Measurements from ENCODE around the gene SCCPDH.
A peak's percentile ranks its signal among the peaks of the same experiment; 100 is the strongest.

DNA sequence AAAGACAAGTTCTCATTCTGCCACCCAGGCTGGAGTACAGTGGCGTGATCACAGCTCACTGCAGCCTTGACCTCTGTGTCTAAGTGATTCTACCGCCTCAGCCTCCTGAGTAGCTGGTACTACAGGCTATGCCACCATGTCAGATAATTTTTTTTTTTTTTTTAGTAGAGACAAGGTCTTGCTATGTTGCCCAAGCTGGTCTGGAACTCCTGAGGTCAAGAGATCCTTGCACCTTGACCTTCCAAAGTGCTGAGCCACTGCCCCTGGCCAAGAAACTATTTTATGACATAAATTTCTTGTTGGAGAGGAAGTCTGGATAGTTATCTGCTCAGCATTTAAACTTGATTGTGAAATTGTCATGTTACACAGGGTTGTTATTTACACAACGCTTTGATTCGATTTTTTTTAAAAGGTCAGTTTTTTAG is 2.1 kb downstream of the SCCPDH start:
- peak in 1 of 2 donors; percentile 7 for TF ChIP-seq RAD21 (IDR thresholded peaks at IDR 0.05)
- TF ChIP-seq FOXA1 (IDR thresholded peaks at IDR 0.05): peak; percentile 81
- TF ChIP-seq, protein P1, sequence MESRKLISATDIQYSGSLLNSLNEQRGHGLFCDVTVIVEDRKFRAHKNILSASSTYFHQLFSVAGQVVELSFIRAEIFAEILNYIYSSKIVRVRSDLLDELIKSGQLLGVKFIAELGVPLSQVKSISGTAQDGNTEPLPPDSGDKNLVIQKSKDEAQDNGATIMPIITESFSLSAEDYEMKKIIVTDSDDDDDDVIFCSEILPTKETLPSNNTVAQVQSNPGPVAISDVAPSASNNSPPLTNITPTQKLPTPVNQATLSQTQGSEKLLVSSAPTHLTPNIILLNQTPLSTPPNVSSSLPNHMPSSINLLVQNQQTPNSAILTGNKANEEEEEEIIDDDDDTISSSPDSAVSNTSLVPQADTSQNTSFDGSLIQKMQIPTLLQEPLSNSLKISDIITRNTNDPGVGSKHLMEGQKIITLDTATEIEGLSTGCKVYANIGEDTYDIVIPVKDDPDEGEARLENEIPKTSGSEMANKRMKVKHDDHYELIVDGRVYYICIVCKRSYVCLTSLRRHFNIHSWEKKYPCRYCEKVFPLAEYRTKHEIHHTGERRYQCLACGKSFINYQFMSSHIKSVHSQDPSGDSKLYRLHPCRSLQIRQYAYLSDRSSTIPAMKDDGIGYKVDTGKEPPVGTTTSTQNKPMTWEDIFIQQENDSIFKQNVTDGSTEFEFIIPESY (IDR thresholded peaks at IDR 0.05): peak; percentile 66
- TF ChIP-seq, protein P2, sequence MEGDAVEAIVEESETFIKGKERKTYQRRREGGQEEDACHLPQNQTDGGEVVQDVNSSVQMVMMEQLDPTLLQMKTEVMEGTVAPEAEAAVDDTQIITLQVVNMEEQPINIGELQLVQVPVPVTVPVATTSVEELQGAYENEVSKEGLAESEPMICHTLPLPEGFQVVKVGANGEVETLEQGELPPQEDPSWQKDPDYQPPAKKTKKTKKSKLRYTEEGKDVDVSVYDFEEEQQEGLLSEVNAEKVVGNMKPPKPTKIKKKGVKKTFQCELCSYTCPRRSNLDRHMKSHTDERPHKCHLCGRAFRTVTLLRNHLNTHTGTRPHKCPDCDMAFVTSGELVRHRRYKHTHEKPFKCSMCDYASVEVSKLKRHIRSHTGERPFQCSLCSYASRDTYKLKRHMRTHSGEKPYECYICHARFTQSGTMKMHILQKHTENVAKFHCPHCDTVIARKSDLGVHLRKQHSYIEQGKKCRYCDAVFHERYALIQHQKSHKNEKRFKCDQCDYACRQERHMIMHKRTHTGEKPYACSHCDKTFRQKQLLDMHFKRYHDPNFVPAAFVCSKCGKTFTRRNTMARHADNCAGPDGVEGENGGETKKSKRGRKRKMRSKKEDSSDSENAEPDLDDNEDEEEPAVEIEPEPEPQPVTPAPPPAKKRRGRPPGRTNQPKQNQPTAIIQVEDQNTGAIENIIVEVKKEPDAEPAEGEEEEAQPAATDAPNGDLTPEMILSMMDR (IDR thresholded peaks at IDR 0.05; ENCODE audit: low read depth, low read length, missing input control): no peak
- TF ChIP-seq YY1 (IDR thresholded peaks at IDR 0.05): peak; percentile 72
- TF ChIP-seq TAF1 (conservative IDR thresholded peaks at IDR 0.05): no peak

Measured in liver (tissue), 3 donors.